Stomach (tissue), 19 donors: ENCODE measurements around the gene FAM13B. TPM values are rescaled to one million over a fixed set of nuclear protein-coding genes. Genes with fewer than 3 reads are reported as not detected.
A peak's percentile ranks its signal among the peaks of the same experiment; 100 is the strongest.

Source experiments
- DNase-seq, 2 donors: peaks; one replicate each; pipeline versions ENCODE4 v3.0.0 to v3.0.0-alpha.2; 2013 to 2019
- H3K27ac ChIP-seq, 5 donors: fragments of 200-600 bp in 4 of 5; sonication (generic) in 4 of 5; one replicate each; pipeline ENCODE4 v1.5.1; 2013 to 2019; ENCODE audit warnings: mild to moderate bottlenecking in 1 of 5, moderate library complexity in 1 of 5
- H3K27me3 ChIP-seq, 3 donors: fragments of 200-600 bp; sonication (generic); one replicate each; pipeline ENCODE4 v1.5.1; 2017 to 2019; ENCODE audit warnings: mixed run types in 1 of 3
- H3K36me3 ChIP-seq, 4 donors: fragments of 200-600 bp; sonication (generic); 1 replicate in 3 of 4; 2 replicates in 1 of 4; pipeline ENCODE4 v1.5.1; 2016 to 2019
- H3K4me1 ChIP-seq, 4 donors: fragments of 200-600 bp; sonication (generic); one replicate each; pipeline ENCODE4 v1.5.1; 2016 to 2019
- H3K4me3 ChIP-seq, 4 donors: fragments of 200-600 bp; sonication (generic) in 3 of 4; one replicate each; pipeline ENCODE4 v1.5.1; 2016 to 2019; ENCODE audit warnings: mild to moderate bottlenecking in 1 of 4
- H3K9me3 ChIP-seq, 4 donors: fragments of 200-600 bp; sonication (generic); one replicate each; pipeline ENCODE4 v1.5.1; 2016 to 2019
- EP300 ChIP-seq: sonication (generic); formaldehyde crosslinking; IDR thresholded peaks from one replicate; pipeline ENCODE4 v1.6.1; 2017; ENCODE audit warnings: antibody characterized with exemption
- POLR2A ChIP-seq, 4 donors: fragments of 450-650 bp; IDR thresholded peaks; one replicate each; pipeline ENCODE4 v1.6.1; 2016; ENCODE audit warnings: antibody characterized with exemption in 4 of 4, control low read depth in 2 of 4, mild to moderate bottlenecking in 1 of 4, moderate library complexity in 1 of 4
- POLR2AphosphoS5 ChIP-seq, 3 donors: sonication (generic); formaldehyde crosslinking; IDR thresholded peaks; one replicate each; pipeline ENCODE4 v1.6.1; 2016; ENCODE audit warnings: antibody characterized with exemption in 3 of 3
- WGBS, 5 donors: extraction: QIAGEN DNeasy Blood & Tissue Kit in 3 of 5; methylation state at CpG; one replicate each; pipeline versions ENCODE4 v1.1.5 to v1.1.7; 2013 to 2018; 5-methylcytosine and 5-hydroxymethylcytosine counted together
- intact Hi-C: fragments of 100-400 bp; cut with DNase I; formaldehyde crosslinking; loops from one replicate; pipeline ENCODE4 v1.15.1; 2023; ENCODE audit warnings: low total_unique reads
- long read RNA-seq, 10 donors: transcript quantifications; one replicate each; lab custom pipeline, GENCODE V29; 2026
- polyA plus RNA-seq, 3 donors: library from polyadenylated mRNA; stranded (reverse); fragments of 200-250 nt; gene quantifications; one replicate each; pipeline ENCODE4 v1.2.3, GENCODE V29; 2013
- total RNA-seq, 5 donors: library from RNA; depleted of rRNA; stranded (reverse); fragments of >200 nt; gene quantifications; one replicate each; pipeline versions ENCODE4 v1.1.0 to v1.2.3, GENCODE V29; 2014 to 2016
- TF ChIP-seq, protein P1 (sequence below), 7 experiments: fragments of 450-650 bp in 4 of 7; fragments of 200-600 bp in 3 of 7; sonication (generic) in 3 of 7; IDR thresholded peaks; one replicate each; pipeline ENCODE4 v1.5.1; 2016 to 2019; ENCODE audit warnings: antibody characterized with exemption in 7 of 7, control low read depth in 2 of 7, mild to moderate bottlenecking in 1 of 7
- donor health status: healthy with polysubstance abuse.
- donor health status: Bipolar disorder and iron deficiency.
- donor health status: healthy.

FAM13B gene
- total RNA-seq (10 to 100 TPM; 11.0 to 66.6 (median 36.4) TPM), polyA plus RNA-seq (10 to 100 TPM in 1 of 3 donors, 1 to 10 TPM in 2; 7.0 to 15.0 (median 9.5) TPM)
- long read RNA-seq, donor 1, result 0 reads
- long read RNA-seq, donor 2, result 0 reads
- long read RNA-seq, donor 3, partial matches to known transcripts, result 0 of 1 reads
- long read RNA-seq, donor 3, other reads (novel, unspliced or antisense), result 0 of 1 reads
- long read RNA-seq, donor 4, result 0 reads
- long read RNA-seq, donor 5, full-length matches to known transcripts, result 1 of 1 reads
- long read RNA-seq, donor 5, partial matches to known transcripts, result 0 of 1 reads
- long read RNA-seq, donor 5, other reads (novel, unspliced or antisense), result 0 of 1 reads
- long read RNA-seq, donor 6, full-length matches to known transcripts, result 3 of 3 reads
- long read RNA-seq, donor 6, partial matches to known transcripts, result 0 of 3 reads
- long read RNA-seq, donor 6, other reads (novel, unspliced or antisense), result 0 of 3 reads
- long read RNA-seq, donor 7, full-length matches to known transcripts, result 2 of 2 reads
- long read RNA-seq, donor 7, partial matches to known transcripts, result 0 of 2 reads
- long read RNA-seq, donor 7, other reads (novel, unspliced or antisense), result 0 of 2 reads
- long read RNA-seq, donor 8, result 0 reads
- long read RNA-seq, donor 9, partial matches to known transcripts, result 0 of 2 reads
- long read RNA-seq, donor 9, other reads (novel, unspliced or antisense), result 0 of 2 reads
- long read RNA-seq, donor 10, result 0 reads

DNA sequence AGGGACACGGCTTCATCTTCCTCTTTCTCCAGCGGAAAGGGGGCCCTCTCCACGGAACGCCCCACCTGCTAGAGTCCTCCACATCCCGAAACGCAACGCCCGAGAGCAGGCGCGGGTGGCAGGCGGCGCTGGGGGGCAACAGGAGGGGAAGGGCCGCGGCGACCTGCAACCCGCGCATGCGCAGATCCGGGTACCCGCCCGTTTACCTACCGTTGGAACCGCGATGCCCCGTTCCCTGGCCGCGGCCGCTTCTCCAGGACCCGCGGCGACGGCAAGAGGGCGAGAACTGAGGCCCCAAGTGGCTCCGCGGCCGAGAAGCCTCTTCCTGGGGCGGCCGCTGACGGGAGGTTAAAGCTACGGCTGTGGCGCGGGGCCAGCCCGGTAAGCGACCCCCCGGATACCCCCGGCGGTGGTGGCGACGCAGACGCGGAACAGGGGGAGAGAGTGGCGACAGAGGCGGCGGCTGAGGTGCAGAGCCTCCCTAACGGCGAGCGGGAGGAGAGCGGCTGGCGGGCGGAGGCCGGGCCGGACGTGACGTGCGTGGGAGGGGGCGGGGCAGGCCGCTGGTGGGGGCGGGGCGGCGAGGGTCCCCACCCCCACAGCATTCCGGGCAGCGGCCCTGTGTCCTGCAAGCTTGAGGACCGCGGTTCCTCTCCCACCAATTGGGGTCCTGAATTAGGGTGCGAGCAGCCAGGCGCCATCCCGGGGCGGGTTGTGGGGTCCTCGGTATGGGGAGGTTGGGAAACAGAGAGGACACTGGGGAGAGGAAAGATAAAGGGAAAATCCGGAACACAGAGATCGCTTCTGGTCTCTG lies at the start of gene FAM13B:
TSS of gene FAM13B (minus strand) at position 508 of the 814 bp plus-strand sequence. CDS start 13,968 bp downstream, outside the sequence.
- Histone ChIP-seq H3K27me3 (no peaks in the 10 kb centered on the region), H3K9me3 (no peaks in the 10 kb centered on the region), H3K4me3 (peak within 1 kb of the TSS; percentile 82 to 99 (median 90)), H3K27ac (peak within 1 kb of the TSS; percentile 98 to 99 (median 98)), H3K36me3 (no peaks in the 10 kb centered on the region), H3K4me1 (peaks cover 26 to 61% (median 45%) of the 10 kb centered on the region in 4 donors)
- TF ChIP-seq POLR2A (IDR thresholded peaks at IDR 0.05) (peak in 1 of 4 donors; percentile 63), EP300 (no peak), POLR2AphosphoS5 (IDR thresholded peaks at IDR 0.05) (peak; percentile 81 to 91 (median 89))
- TF ChIP-seq, protein P1, sequence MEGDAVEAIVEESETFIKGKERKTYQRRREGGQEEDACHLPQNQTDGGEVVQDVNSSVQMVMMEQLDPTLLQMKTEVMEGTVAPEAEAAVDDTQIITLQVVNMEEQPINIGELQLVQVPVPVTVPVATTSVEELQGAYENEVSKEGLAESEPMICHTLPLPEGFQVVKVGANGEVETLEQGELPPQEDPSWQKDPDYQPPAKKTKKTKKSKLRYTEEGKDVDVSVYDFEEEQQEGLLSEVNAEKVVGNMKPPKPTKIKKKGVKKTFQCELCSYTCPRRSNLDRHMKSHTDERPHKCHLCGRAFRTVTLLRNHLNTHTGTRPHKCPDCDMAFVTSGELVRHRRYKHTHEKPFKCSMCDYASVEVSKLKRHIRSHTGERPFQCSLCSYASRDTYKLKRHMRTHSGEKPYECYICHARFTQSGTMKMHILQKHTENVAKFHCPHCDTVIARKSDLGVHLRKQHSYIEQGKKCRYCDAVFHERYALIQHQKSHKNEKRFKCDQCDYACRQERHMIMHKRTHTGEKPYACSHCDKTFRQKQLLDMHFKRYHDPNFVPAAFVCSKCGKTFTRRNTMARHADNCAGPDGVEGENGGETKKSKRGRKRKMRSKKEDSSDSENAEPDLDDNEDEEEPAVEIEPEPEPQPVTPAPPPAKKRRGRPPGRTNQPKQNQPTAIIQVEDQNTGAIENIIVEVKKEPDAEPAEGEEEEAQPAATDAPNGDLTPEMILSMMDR (IDR thresholded peaks at IDR 0.05), result peak in 2 of 7 experiments; percentile 3 to 15
- WGBS, 5 donors, result 0 to 2% (median 0%) methylated on average over 13 to 81 of the region's 81 CpGs
- intact Hi-C loops, result no loop called here
- peak; percentile 82 to 92 for DNase-seq

DNA sequence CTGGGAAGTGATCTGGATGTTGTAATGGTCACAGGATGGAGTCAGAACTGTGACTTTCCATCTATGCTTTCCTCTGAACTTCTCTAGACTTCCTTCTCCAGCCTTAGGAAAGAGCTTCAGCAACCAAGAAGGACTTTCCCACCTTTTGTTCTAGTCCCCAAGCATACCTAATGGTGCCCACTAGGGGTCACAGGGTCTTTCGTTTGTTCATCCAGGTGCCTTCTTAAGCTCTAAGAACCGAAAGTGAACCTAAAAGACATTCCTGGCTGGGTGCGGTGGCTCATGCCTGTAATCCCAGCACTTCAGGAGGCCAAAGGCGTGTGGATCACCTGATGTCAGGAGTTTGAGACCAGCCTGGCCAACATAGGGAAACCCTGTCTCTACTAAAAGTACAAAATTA lies 49.2 kb upstream of the FAM13B start:
- intact Hi-C loops, result loop anchor here (5.0 kb wide), 1 partner anchor 50 kb away; no protein-coding TSS in a partner anchor
- H3K27me3 ChIP-seq, result no peaks in the 10 kb centered on the region
- 62 to 82% (median 80%) methylated on average over 4 of the region's 4 CpGs for WGBS, 5 donors
- DNase-seq, result no peak
- H3K4me1 ChIP-seq, result peaks cover 0 to 5% (median 0%) of the 10 kb centered on the region in 4 donors
- no peaks in the 10 kb centered on the region for H3K36me3 ChIP-seq
- no peak overlapping the region for H3K27ac ChIP-seq
- H3K4me3 ChIP-seq, result no peak overlapping the region
- TF ChIP-seq EP300, result no peak
- TF ChIP-seq POLR2A (IDR thresholded peaks at IDR 0.05), result no peak
- TF ChIP-seq, protein P1 (IDR thresholded peaks at IDR 0.05), result no peak
- no peak for TF ChIP-seq POLR2AphosphoS5 (IDR thresholded peaks at IDR 0.05)
- no peaks in the 10 kb centered on the region for H3K9me3 ChIP-seq

DNA sequence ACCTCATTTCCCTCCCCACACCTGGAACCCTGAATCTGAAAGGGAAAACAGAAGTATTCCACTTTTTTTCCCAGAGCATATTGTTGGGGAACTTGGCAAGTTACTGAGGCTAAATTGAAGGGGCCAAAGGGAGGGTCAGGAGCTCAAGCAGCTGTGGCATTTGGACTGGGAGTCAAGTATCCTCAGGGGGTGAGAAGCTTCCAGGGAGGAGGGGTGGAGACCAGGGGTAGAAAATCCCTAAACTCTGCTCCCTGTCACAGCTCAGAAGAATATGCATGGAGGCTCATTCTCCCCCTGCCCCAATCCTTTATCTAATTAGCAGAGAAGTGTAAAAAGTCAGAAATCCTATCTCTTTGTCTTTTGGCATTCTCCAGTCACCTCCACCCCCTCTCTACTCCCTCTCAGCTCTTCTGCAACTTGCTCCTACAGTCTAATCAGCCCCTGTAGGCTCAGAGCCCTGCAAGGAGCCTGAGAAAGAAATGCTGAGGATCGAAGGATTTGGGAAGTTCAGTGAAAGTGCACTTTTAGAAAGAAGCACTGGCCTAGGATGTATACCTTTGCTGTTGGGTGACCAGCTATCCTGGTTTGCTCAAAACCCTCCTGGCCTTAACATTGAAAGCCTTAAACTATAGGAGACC lies 45.2 kb upstream of the FAM13B start:
- no peaks in the 10 kb centered on the region for H3K36me3 ChIP-seq
- no peak overlapping the region for H3K4me3 ChIP-seq
- intact Hi-C loops, result no loop called here
- H3K4me1 ChIP-seq, result peaks cover 0 to 5% (median 0%) of the 10 kb centered on the region in 4 donors
- no peak overlapping the region for H3K27ac ChIP-seq
- TF ChIP-seq, protein P1 (IDR thresholded peaks at IDR 0.05), result no peak
- TF ChIP-seq POLR2A (IDR thresholded peaks at IDR 0.05) (no peak), POLR2AphosphoS5 (IDR thresholded peaks at IDR 0.05) (no peak), EP300 (no peak)
- DNase-seq, result no peak
- no peaks in the 10 kb centered on the region for H3K9me3 ChIP-seq
- 16 to 57% (median 52%) methylated on average over 1 of the region's 1 CpG for WGBS, 5 donors
- H3K27me3 ChIP-seq, result no peaks in the 10 kb centered on the region
